Measurements from ENCODE around the gene METAP1D. TPM values are rescaled to one million over a fixed set of nuclear protein-coding genes. Genes with fewer than 3 reads are reported as not detected.

Gene METAP1D
- polyA plus RNA-seq, 1 experiment: 8.3 TPM

DNA sequence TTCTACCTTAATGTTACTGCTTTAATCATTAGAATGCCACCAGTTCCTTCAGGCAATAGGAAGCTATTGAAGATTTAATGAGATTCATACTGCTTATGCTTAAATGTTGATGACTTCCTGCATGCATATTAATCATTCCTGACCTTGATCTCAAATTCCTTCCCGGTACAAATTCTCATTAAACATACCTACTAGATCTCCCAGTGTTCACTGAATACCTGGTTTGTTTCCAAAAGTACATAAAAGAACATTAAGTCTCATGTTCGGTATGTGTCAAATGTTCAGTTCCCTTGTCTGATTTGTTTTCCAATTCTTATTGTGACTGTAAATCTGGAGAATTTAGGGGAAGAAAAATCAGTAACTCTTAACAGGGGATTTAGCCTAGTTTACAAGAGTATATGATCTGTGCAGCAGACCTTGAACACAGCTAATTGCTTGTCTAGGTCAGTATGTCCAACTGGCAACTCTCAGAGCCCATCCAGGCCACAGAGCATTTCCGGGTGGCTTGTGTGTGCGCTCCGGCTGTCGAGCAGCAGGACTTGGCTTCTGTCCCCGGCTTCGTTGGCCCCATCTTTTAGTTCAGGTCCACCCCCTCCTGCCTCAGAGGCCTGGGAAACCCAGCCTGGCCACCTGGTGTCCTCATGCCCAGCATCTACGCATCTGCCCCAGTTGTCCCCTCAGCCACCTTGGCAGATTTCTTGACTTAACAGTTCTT, 13.1 kb downstream of the METAP1D start:
- TF ChIP-seq, protein P1, sequence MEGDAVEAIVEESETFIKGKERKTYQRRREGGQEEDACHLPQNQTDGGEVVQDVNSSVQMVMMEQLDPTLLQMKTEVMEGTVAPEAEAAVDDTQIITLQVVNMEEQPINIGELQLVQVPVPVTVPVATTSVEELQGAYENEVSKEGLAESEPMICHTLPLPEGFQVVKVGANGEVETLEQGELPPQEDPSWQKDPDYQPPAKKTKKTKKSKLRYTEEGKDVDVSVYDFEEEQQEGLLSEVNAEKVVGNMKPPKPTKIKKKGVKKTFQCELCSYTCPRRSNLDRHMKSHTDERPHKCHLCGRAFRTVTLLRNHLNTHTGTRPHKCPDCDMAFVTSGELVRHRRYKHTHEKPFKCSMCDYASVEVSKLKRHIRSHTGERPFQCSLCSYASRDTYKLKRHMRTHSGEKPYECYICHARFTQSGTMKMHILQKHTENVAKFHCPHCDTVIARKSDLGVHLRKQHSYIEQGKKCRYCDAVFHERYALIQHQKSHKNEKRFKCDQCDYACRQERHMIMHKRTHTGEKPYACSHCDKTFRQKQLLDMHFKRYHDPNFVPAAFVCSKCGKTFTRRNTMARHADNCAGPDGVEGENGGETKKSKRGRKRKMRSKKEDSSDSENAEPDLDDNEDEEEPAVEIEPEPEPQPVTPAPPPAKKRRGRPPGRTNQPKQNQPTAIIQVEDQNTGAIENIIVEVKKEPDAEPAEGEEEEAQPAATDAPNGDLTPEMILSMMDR (IDR thresholded peaks at IDR 0.05; ENCODE audit: low read depth, low read length): no peak
- no peak for DNase-seq (ENCODE audit: low read depth, low spot score)
- H3K9me3 ChIP-seq (ENCODE audit: control insufficient read depth, insufficient read depth, low read length): no peaks in the 10 kb centered on the region; the same call in 1 of the 2 replicates
- ChIA-PET POLR2A (no interaction called here), CTCF (interaction anchor here (0.6 kb wide), 1 partner anchor 200 kb away, joined by 3 read pairs; no protein-coding TSS in a partner anchor)
- H3K27ac ChIP-seq (ENCODE audit: low read depth, low read length): no peak overlapping the region
- H3K4me3 ChIP-seq (ENCODE audit: low read depth, low read length): no peak overlapping the region
- H3K27me3 ChIP-seq (ENCODE audit: control insufficient read depth, insufficient read depth, low read length): no peaks in the 10 kb centered on the region

DNA sequence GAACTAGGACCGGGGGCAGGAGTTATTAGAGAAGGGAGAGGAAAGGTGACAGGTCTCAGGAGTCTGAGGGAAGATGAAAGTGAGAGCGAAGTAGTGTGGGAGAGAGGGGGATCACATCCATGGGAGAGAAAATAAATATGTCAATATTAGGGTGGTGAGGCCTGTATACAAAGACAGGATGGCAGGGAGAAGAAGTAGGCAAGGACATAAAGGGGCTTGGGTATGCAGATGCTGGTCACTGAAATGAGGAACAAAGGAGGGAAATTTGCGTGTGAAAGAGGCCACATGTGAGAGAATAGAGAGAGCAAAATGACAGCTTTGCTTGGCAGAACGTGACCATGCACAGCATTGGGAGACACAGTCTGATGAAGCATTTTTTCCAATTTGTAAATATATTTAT, 13.6 kb downstream of the METAP1D start:
- Histone ChIP-seq H3K27me3 (ENCODE audit: control insufficient read depth, insufficient read depth, low read length) (no peaks in the 10 kb centered on the region), H3K4me3 (ENCODE audit: low read depth, low read length) (no peak overlapping the region), H3K9me3 (ENCODE audit: control insufficient read depth, insufficient read depth, low read length) (no peaks in the 10 kb centered on the region; the same call in 1 of the 2 replicates), H3K27ac (ENCODE audit: low read depth, low read length) (no peak overlapping the region)
- TF ChIP-seq, protein P1 (IDR thresholded peaks at IDR 0.05; ENCODE audit: low read depth, low read length): no peak
- ChIA-PET POLR2A (no interaction called here), CTCF (no interaction called here)
- DNase-seq (ENCODE audit: low read depth, low spot score): no peak

DNA sequence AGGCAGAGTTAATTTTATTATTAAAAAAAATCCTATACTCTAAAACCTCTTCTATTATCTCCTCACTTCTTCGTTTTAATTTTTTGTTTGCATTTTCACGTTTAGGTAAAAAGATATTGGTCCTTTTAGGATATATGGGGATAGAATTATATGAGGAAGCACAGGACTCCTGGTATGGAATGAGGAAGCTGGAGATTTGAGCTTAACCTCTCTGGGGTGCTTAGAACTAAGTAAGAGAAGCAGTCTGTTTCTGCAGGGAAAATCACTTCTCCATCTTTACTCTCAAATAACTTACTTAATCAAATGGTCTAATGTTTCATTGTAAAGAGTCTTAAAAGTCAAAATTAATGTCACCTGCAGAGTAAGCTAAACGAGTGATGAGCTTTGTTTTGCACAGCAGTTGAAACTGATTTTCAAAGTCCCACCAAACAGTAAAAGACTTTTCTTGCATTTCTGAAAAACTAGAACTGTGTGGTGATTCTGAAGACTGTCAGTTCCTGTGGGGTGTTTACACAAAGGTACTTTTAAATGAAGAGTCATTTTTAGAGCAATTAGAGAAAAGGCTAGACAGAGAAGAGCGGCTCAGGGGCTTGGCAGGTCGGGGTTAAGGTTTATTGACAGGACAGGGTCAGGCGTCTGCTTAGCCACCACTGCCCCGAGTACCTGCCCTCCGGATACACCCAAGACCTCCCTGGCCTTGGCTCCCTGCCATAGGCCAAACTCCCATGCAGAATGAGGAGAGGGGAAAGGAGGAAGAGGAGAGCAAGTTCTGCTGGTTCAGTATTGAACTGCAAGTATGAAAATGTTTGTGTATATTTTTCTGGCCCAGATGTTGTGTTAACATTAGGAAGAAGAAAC, 21.6 kb downstream of the METAP1D start:
- no peaks in the 10 kb centered on the region for H3K27me3 ChIP-seq (ENCODE audit: control insufficient read depth, insufficient read depth, low read length)
- POLR2A ChIA-PET: no interaction called here

DNA sequence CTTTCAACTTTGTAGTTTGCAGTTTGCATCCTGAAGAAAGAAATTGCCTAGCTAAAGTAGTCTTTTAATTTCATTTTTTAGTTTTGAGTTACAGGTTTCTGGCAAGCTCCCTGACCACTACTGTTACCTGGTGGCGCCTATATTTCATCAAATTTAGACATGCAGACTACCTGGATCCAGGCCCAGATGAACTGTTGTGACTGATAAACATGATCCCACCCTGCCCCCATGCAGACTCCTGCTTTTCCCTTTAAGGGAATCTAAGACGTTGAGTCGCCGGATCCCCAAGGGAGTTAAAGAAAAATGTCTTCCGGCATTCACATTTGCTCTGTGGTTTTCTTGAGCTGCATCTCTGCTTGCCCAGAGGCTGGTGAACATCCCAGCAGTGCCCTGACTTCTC, 22.2 kb downstream of the METAP1D start:
- CTCF ChIA-PET: interaction anchor here (0.6 to 0.8 kb wide), 2 partner anchors 15 to 105 kb away, joined by 3 to 4 read pairs; no protein-coding TSS in a partner anchor
- POLR2A ChIA-PET: interaction anchor here (1.5 kb wide), 1 partner anchor 30 kb away, joined by 4 read pairs; no protein-coding TSS in a partner anchor
- H3K4me3 ChIP-seq (ENCODE audit: low read depth, low read length): peak overlapping the region; percentile 20; the same call in 1 of the 2 replicates
- no peaks in the 10 kb centered on the region for H3K9me3 ChIP-seq (ENCODE audit: control insufficient read depth, insufficient read depth, low read length)
- DNase-seq (ENCODE audit: low read depth, low spot score): no peak
- no peak overlapping the region for H3K27ac ChIP-seq (ENCODE audit: low read depth, low read length)
- no peaks in the 10 kb centered on the region for H3K27me3 ChIP-seq (ENCODE audit: control insufficient read depth, insufficient read depth, low read length)
- TF ChIP-seq, protein P1 (IDR thresholded peaks at IDR 0.05; ENCODE audit: low read depth, low read length): no peak

More for the DNA sequence above, 21.6 kb downstream of the METAP1D start:
- Histone ChIP-seq H3K27ac (ENCODE audit: low read depth, low read length) (no peak overlapping the region), H3K9me3 (ENCODE audit: control insufficient read depth, insufficient read depth, low read length) (no peaks in the 10 kb centered on the region), H3K4me3 (ENCODE audit: low read depth, low read length) (no peak overlapping the region)
- CTCF ChIA-PET: no interaction called here
- DNase-seq (ENCODE audit: low read depth, low spot score): no peak
- TF ChIP-seq, protein P1 (IDR thresholded peaks at IDR 0.05; ENCODE audit: low read depth, low read length): 0 out of 2 replicates have a peak, but pooled peaks have one; percentile 7
